ENCODE measurements around the gene PICK1.

DNA sequence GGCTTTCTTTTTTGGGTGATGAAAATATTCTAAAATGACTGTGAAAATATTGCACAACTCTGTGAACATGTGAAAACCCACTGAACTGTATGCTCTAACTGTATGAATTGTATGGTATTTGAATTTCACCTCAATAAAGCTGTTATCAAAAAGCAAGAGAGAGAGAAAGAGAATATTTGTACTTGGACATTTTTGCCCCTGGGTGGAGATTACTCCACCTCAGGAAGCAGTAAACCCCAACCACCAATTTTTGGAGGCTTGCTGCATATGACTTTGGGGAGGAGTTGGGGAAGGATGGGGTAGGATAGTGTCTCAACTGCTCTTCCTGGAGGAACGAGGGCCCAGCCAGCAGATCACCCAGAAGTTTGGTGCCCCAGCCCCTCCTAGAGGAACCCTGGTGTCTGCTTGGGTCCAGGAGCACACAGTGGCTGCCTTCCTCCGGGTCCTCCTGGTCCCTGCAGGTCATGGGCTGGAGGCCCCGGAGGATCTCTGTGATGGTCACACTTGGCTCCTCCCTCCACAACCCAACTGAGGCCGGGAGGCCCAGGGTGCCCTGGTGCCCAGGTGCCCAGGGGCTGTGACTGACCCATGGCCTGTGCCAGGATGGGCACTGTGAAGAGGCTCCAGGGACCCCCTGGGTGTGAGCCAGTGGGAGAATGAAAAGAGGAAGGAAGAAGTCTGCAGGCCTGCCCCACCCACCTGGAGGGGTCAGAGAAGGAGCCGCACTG lies 15.3 kb upstream of the PICK1 start:
- TF ChIP-seq, protein P1, sequence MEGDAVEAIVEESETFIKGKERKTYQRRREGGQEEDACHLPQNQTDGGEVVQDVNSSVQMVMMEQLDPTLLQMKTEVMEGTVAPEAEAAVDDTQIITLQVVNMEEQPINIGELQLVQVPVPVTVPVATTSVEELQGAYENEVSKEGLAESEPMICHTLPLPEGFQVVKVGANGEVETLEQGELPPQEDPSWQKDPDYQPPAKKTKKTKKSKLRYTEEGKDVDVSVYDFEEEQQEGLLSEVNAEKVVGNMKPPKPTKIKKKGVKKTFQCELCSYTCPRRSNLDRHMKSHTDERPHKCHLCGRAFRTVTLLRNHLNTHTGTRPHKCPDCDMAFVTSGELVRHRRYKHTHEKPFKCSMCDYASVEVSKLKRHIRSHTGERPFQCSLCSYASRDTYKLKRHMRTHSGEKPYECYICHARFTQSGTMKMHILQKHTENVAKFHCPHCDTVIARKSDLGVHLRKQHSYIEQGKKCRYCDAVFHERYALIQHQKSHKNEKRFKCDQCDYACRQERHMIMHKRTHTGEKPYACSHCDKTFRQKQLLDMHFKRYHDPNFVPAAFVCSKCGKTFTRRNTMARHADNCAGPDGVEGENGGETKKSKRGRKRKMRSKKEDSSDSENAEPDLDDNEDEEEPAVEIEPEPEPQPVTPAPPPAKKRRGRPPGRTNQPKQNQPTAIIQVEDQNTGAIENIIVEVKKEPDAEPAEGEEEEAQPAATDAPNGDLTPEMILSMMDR (optimal IDR thresholded peaks at IDR 0.05 in 1 of 3, IDR thresholded peaks at IDR 0.05 in 1 of 3, conservative IDR thresholded peaks at IDR 0.05 in 1 of 3; ENCODE audit: extremely low read depth in 1 of 3, insufficient read depth in 2 of 3, low read length in 3 of 3), result no peak
- no peak for TF ChIP-seq EZH2 (IDR thresholded peaks at IDR 0.05; ENCODE audit: low read length)

Data from keratinocyte (primary cell).